ENCODE data around the gene CENPX. TPM values are rescaled to one million over a fixed set of nuclear protein-coding genes. Genes with fewer than 3 reads are reported as not detected.

CENPX gene
- total and polyA plus RNA-seq, 2 of the 13 experiments (the other 11 are each of a cell fraction or from before 2014, with no cell fraction given): 92.7 to 170 TPM

DNA sequence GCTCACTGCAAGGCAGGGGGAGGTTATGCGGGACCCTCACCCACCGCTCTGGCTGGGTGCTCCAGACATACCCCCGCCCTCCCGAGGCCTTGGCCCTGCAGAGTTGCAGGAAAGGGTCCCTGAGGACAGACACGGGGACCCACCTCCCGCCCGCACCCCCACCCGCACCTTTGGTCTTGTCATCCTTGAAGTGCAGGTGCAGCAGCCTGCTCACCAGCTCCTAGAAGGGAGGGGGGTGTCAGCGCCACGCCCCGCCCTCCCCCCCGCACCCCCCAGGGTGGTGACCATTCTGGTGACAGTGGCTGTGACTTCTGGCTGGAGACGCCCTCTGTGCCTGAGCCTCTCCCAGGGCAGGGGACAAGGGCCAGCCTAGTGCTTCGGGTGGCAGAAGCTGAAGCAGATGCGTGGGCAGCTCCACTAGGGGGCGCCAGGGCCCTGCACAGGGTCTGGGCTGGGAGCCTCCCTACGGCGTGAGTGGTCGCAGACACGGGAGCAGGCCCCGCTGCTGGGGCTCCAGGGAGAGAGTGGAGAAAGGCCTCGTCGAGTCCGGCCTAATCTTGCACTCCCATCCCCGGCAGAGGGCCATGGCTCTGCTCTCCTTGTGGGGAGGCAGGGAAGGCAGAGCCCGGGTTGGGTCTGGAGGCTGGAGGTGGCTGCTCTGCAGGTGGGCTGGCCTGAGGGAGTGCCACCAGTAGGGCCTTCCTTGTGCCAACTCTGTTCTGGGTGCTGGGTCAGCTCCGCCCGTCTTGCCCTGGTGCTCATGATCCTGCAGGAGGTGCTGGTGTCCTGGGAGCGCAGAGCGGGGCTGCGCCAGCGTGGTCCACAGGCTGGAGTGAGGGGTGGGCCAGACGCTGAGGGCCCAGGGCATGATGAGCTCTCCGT, 2.7 kb downstream of the CENPX start (continued):
- TF ChIP-seq ARNT2 (CRISPR knock-in tag; IDR thresholded peaks at IDR 0.05; ENCODE audit: low read depth) (no peak), SP5 (CRISPR knock-in tag; IDR thresholded peaks at IDR 0.05; ENCODE audit: borderline replicate concordance, low read depth) (peak; percentile 5; the same call in 1 of the 2 replicates), RARG (CRISPR knock-in tag; IDR thresholded peaks at IDR 0.05; ENCODE audit: low read depth) (no peak), ZNF549 (CRISPR knock-in tag; IDR thresholded peaks at IDR 0.05) (no peak), GATA4 (IDR thresholded peaks at IDR 0.05; ENCODE audit: borderline replicate concordance, low read depth) (no peak; the same call in 1 of the 2 replicates), ZFY (CRISPR knock-in tag; IDR thresholded peaks at IDR 0.05) (peak; percentile 77), JARID2 (CRISPR knock-in tag; IDR thresholded peaks at IDR 0.05; ENCODE audit: insufficient replicate concordance) (no peak), HOXA5 (CRISPR knock-in tag; IDR thresholded peaks at IDR 0.05) (peak; percentile 60; the same call in 1 of the 2 replicates), TAF15 (IDR thresholded peaks at IDR 0.05; ENCODE audit: low read depth, low read length, poor library complexity, severe bottlenecking) (peak; percentile 97)
- TF ChIP-seq, protein P1, sequence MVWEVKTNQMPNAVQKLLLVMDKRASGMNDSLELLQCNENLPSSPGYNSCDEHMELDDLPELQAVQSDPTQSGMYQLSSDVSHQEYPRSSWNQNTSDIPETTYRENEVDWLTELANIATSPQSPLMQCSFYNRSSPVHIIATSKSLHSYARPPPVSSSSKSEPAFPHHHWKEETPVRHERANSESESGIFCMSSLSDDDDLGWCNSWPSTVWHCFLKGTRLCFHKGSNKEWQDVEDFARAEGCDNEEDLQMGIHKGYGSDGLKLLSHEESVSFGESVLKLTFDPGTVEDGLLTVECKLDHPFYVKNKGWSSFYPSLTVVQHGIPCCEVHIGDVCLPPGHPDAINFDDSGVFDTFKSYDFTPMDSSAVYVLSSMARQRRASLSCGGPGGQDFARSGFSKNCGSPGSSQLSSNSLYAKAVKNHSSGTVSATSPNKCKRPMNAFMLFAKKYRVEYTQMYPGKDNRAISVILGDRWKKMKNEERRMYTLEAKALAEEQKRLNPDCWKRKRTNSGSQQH (CRISPR knock-in tag; IDR thresholded peaks at IDR 0.05; ENCODE audit: low read depth): no peak
- TF ChIP-seq, protein P2, sequence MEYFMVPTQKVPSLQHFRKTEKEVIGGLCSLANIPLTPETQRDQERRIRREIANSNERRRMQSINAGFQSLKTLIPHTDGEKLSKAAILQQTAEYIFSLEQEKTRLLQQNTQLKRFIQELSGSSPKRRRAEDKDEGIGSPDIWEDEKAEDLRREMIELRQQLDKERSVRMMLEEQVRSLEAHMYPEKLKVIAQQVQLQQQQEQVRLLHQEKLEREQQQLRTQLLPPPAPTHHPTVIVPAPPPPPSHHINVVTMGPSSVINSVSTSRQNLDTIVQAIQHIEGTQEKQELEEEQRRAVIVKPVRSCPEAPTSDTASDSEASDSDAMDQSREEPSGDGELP (IDR thresholded peaks at IDR 0.05; ENCODE audit: borderline replicate concordance, low read depth): no peak
- TF ChIP-seq, protein P3, sequence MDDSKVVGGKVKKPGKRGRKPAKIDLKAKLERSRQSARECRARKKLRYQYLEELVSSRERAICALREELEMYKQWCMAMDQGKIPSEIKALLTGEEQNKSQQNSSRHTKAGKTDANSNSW (CRISPR knock-in tag; IDR thresholded peaks at IDR 0.05; ENCODE audit: borderline replicate concordance): no peak
- TF ChIP-seq, protein P4, sequence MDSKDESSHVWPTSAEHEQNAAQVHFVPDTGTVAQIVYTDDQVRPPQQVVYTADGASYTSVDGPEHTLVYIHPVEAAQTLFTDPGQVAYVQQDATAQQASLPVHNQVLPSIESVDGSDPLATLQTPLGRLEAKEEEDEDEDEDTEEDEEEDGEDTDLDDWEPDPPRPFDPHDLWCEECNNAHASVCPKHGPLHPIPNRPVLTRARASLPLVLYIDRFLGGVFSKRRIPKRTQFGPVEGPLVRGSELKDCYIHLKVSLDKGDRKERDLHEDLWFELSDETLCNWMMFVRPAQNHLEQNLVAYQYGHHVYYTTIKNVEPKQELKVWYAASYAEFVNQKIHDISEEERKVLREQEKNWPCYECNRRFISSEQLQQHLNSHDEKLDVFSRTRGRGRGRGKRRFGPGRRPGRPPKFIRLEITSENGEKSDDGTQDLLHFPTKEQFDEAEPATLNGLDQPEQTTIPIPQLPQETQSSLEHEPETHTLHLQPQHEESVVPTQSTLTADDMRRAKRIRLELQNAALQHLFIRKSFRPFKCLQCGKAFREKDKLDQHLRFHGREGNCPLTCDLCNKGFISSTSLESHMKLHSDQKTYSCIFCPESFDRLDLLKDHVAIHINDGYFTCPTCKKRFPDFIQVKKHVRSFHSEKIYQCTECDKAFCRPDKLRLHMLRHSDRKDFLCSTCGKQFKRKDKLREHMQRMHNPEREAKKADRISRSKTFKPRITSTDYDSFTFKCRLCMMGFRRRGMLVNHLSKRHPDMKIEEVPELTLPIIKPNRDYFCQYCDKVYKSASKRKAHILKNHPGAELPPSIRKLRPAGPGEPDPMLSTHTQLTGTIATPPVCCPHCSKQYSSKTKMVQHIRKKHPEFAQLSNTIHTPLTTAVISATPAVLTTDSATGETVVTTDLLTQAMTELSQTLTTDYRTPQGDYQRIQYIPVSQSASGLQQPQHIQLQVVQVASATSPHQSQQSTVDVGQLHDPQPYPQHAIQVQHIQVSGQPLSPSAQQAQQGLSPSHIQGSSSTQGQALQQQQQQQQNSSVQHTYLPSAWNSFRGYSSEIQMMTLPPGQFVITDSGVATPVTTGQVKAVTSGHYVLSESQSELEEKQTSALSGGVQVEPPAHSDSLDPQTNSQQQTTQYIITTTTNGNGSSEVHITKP (CRISPR knock-in tag; IDR thresholded peaks at IDR 0.05; ENCODE audit: low read depth): no peak
- TF ChIP-seq, protein P5, sequence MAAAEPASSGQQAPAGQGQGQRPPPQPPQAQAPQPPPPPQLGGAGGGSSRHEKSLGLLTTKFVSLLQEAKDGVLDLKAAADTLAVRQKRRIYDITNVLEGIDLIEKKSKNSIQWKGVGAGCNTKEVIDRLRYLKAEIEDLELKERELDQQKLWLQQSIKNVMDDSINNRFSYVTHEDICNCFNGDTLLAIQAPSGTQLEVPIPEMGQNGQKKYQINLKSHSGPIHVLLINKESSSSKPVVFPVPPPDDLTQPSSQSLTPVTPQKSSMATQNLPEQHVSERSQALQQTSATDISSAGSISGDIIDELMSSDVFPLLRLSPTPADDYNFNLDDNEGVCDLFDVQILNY (CRISPR knock-in tag; conservative IDR thresholded peaks at IDR 0.05): no peak
- TF ChIP-seq, protein P6, sequence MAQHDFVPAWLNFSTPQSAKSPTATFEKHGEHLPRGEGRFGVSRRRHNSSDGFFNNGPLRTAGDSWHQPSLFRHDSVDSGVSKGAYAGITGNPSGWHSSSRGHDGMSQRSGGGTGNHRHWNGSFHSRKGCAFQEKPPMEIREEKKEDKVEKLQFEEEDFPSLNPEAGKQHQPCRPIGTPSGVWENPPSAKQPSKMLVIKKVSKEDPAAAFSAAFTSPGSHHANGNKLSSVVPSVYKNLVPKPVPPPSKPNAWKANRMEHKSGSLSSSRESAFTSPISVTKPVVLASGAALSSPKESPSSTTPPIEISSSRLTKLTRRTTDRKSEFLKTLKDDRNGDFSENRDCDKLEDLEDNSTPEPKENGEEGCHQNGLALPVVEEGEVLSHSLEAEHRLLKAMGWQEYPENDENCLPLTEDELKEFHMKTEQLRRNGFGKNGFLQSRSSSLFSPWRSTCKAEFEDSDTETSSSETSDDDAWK (CRISPR knock-in tag; IDR thresholded peaks at IDR 0.05): no peak
- TF ChIP-seq, protein P7, sequence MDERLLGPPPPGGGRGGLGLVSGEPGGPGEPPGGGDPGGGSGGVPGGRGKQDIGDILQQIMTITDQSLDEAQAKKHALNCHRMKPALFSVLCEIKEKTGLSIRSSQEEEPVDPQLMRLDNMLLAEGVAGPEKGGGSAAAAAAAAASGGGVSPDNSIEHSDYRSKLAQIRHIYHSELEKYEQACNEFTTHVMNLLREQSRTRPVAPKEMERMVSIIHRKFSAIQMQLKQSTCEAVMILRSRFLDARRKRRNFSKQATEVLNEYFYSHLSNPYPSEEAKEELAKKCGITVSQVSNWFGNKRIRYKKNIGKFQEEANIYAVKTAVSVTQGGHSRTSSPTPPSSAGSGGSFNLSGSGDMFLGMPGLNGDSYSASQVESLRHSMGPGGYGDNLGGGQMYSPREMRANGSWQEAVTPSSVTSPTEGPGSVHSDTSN (CRISPR knock-in tag; IDR thresholded peaks at IDR 0.05): no peak
- TF ChIP-seq, protein P8, sequence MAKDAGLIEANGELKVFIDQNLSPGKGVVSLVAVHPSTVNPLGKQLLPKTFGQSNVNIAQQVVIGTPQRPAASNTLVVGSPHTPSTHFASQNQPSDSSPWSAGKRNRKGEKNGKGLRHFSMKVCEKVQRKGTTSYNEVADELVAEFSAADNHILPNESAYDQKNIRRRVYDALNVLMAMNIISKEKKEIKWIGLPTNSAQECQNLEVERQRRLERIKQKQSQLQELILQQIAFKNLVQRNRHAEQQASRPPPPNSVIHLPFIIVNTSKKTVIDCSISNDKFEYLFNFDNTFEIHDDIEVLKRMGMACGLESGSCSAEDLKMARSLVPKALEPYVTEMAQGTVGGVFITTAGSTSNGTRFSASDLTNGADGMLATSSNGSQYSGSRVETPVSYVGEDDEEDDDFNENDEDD (CRISPR knock-in tag; IDR thresholded peaks at IDR 0.05; ENCODE audit: borderline replicate concordance): no peak; the same call in 1 of the 2 replicates

Measured in HepG2 (cell line).